HG02852 (cell line): ENCODE data around the gene DLEC1.

ENCODE experiments used
- ATAC-seq: cut with Tn5 transposase; IDR thresholded peaks from one replicate; pipeline ENCODE4 v1.9.1; 2021; ENCODE audit warnings: mild to moderate bottlenecking, moderate library complexity; ENCODE audit not compliant: unreplicated experiment

DLEC1 gene, protein sequence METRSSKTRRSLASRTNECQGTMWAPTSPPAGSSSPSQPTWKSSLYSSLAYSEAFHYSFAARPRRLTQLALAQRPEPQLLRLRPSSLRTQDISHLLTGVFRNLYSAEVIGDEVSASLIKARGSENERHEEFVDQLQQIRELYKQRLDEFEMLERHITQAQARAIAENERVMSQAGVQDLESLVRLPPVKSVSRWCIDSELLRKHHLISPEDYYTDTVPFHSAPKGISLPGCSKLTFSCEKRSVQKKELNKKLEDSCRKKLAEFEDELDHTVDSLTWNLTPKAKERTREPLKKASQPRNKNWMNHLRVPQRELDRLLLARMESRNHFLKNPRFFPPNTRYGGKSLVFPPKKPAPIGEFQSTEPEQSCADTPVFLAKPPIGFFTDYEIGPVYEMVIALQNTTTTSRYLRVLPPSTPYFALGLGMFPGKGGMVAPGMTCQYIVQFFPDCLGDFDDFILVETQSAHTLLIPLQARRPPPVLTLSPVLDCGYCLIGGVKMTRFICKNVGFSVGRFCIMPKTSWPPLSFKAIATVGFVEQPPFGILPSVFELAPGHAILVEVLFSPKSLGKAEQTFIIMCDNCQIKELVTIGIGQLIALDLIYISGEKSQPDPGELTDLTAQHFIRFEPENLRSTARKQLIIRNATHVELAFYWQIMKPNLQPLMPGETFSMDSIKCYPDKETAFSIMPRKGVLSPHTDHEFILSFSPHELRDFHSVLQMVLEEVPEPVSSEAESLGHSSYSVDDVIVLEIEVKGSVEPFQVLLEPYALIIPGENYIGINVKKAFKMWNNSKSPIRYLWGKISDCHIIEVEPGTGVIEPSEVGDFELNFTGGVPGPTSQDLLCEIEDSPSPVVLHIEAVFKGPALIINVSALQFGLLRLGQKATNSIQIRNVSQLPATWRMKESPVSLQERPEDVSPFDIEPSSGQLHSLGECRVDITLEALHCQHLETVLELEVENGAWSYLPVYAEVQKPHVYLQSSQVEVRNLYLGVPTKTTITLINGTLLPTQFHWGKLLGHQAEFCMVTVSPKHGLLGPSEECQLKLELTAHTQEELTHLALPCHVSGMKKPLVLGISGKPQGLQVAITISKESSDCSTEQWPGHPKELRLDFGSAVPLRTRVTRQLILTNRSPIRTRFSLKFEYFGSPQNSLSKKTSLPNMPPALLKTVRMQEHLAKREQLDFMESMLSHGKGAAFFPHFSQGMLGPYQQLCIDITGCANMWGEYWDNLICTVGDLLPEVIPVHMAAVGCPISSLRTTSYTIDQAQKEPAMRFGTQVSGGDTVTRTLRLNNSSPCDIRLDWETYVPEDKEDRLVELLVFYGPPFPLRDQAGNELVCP (N-terminal part only)

DNA sequence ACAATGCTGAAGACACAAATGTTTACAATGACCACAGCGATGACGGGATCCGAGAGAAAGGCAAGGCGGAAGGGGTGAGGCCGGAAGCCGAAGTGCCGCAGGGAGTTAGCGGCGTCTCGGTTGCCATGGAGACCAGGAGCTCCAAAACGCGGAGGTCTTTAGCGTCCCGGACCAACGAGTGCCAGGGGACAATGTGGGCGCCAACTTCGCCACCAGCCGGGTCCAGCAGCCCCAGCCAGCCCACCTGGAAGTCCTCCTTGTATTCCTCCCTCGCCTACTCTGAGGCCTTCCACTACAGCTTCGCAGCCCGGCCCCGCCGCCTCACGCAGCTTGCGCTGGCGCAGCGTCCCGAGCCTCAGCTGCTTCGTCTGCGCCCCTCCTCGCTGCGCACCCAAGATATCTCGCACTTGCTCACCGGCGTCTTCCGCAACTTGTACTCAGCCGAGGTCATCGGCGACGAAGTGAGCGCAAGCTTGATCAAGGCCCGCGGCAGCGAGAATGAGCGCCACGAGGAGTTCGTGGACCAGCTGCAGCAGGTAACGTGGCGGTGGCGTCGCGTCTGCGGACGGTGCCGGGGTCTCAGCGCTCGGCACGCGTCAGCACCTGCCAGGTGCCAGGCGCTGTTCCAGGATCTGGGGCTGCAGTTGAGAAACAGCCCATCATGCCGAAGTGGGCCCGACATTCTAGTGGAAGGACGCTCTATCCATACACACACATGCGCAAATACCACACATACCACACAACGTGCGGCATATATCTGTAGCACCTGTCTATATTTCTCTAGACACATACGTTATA is at the start of gene DLEC1:
Gene DLEC1, plus strand, starts transcription at position 108 of the 798 bp plus-strand sequence. Its CDS starts 18 bp downstream, at position 126.
- peak; percentile 86 for ATAC-seq

DNA sequence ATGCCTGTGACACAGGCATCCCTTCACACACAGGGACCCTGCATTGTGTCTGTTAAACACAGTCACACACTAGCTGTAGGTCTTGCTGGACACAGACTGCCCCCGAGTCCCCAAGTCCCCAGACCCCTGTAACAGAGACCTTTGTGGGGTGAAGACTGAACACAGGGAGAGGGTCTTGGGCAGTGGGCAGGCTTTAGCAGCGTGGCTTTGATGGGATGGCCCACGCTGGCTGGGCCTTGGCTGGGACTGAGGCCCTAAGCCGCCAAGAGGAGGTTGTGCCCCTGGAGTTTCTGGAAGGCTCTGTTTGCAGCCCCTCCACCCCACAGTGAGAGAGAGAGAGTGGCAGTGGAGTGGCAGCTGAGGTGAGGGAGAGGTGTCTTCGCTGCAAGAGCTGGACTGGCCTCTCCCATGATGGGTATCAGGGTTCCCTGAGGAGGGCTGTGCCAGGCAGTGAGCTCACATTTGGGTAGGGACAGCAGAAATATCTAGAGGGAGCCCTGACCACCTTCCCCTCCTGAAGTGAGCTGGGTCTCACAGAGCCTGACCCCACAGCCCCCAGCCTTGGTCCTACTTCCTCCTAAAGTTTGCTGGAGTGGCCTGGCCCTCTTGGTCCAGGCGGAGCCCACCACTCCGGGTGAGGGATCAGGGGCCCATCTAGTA is 49.1 kb upstream of the DLEC1 start:
- no peak for ATAC-seq

DNA sequence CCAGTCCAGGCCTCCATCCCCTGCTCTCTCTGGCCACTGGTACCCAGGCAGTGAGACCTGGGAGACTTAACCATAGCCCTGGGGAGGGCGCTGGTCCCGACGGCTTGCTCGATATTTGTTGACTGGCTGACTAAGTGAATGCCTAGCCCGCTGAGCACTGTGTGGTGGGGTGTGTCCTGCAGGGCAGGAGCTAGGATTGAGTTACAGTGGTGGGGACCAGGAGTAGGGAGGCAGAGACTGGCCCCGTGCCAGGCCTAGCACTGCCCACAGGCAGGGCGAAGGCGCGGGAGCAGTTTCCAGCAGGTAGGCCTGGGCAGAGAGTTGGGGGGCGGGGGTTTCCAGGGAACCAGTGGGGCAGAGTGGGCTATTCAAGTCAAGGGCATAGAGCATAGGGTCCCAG is 48.5 kb upstream of the DLEC1 start, which contains the start of gene VILL:
Gene VILL, plus strand, starts transcription at position 260 of the 400 bp plus-strand sequence. CDS start 2,887 bp downstream, outside the sequence.
- ATAC-seq = no peak

DNA sequence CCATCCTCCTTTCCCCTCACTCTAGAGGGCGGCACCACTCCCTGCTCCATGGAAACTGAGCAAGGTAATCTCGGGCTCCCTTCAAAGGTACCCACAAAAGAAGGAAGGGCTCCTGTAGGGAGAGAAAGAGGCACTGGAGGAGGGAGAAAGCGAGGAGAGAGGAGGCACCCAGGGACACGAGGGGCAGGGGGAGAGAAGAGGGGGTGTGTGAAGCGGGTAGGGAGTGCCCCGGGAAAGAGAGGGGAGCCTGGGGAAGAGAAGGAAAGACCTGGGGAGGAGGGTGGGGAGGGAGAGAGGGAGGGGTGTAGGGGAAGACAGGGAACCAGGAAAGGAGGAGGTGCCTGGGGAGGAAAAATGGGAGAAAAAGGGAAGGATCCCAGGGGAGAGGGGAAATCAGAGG is 47.9 kb upstream of the DLEC1 start:
- ATAC-seq = no peak

DNA sequence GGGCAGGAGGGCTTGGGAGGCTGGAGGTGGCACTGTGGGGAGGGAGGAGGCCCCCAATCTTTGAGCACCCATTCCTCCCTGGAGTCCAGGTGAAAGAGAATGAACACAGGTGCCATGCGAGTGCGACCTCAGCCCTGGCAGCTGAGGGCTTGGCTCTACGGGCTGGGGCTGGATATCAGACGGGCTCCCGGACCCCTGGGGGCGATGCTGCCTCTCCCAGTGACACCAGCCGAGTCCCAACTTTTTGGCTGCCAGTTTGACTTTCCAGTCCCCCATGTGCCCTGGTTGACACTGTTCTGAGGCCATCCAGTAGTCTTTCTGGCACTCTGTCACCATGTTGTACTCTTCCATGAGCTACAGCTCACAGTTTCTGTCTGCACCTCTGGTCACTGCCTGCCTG is 47.2 kb upstream of the DLEC1 start:
- no peak for ATAC-seq

DNA sequence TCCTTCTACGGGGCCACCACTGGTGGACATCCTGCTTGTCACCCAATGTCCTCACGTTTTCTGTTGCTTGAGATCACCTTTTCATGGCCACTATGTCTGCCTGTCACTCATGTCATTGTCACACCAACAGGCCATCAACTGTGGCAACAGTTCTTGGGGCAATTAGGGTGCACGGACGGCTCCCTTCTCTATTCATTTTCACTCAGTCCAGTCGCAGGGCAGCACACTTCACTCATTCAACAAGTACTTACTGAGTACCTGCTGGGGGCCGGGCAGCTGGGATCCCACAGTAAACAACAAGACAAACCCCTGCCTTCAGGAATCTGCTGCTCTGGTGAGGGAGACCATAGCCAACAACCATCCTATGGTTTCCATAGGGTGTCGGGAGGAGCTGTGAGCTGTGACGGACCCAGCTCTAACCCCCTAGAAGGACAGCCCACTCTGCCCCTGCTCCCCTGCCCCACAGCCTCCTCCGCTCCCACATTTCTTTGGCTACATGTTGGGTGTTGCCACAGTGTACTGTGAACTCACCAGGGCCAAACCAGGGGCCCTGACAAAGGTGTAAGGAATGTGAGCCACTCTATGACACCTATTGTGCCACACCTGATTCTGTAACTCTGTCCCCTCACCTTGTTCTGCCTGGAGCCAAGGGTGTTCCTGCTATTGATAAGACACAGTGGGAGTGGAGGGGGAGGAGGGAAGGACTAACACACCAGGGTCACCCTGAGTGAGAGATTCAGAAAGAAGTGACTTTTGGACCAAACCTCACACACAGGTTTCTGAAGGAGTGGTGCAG is 46.5 kb upstream of the DLEC1 start:
- no peak for ATAC-seq

DNA sequence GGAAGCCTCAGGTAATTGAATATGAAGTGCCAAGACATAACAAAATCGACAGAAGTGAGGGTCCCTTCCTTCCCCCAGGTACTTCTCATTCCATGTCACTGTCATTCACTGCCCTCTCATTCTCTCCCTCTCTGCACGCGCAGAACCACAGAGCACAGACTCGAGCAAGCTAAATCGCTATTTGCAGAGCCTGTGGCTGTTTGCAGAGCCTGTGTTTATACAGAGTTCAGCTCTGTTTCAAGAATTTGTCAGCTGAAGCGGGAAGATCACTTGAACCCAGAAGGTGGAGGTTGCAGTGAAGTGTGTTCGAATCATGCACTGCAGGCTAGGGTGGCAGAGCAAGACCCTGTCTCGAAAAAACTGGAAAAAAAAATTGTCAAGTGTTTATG is 45.9 kb upstream of the DLEC1 start:
- no peak for ATAC-seq

DNA sequence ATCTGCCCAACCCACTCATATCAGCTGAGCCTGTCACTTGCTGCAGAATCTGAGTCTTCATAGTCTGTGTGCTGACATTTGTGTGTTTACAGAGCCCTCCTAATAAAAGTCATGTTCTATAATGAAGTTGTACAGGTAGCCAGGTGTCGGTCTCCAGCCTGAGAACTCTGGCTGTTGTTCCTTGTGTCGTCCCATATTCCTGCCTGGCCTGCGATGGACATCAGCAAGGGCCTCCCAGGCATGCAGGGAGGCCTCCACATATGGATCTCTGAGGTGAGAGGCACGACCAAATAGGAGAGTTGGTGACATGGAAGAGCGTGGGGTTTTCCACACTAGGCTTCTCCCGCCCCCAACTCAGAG is 45.6 kb upstream of the DLEC1 start:
- no peak for ATAC-seq

DNA sequence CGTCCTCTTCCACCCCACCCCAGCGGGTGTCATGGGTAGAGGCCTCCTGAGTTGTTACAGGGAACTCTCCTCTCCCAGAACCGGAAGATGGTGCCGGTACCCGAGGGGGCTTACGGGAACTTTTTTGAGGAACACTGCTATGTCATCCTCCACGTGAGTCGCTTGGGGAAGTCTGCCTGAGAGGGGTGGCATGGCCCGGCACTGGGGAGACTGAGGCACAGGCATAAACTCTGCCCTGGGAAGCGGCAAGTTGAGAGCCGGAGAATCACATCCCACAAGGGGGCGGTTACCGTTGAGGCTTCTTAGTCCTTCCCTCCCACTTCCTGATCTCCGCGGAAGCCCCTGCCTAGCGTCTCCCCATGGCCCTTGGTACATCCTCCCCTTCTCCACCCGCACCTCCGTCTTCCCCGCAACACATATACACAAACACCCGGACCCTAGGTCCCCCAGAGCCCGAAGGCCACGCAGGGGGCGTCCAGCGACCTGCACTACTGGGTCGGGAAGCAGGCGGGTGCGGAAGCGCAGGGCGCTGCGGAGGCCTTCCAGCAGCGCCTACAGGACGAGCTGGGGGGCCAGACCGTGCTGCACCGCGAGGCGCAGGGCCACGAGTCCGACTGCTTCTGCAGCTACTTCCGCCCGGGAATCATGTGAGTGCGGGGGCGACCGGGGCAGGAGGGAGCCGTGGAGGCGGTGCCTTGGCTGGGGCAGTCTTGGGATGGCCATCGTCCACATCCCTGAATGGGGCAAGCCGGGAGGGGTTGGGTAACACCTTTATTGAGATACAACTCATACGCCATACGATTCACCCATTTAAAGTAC is 45.0 kb upstream of the DLEC1 start:
- ATAC-seq = peak; percentile 67

DNA sequence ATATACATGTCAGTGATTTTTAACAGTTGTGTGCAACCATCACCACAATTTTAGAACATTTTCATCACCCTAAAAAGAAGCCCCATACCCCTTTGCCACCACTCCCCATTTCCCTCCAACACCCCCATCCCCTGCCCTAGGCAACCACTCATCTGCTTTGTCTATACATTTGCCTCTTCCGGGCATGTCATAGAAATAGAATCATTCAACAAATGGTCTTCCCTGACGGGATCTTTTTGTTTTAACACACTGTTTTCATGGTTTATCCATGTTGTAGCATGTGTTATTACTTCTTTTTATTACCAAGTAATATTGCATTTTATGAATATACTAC is 44.4 kb upstream of the DLEC1 start:
- ATAC-seq = no peak

DNA sequence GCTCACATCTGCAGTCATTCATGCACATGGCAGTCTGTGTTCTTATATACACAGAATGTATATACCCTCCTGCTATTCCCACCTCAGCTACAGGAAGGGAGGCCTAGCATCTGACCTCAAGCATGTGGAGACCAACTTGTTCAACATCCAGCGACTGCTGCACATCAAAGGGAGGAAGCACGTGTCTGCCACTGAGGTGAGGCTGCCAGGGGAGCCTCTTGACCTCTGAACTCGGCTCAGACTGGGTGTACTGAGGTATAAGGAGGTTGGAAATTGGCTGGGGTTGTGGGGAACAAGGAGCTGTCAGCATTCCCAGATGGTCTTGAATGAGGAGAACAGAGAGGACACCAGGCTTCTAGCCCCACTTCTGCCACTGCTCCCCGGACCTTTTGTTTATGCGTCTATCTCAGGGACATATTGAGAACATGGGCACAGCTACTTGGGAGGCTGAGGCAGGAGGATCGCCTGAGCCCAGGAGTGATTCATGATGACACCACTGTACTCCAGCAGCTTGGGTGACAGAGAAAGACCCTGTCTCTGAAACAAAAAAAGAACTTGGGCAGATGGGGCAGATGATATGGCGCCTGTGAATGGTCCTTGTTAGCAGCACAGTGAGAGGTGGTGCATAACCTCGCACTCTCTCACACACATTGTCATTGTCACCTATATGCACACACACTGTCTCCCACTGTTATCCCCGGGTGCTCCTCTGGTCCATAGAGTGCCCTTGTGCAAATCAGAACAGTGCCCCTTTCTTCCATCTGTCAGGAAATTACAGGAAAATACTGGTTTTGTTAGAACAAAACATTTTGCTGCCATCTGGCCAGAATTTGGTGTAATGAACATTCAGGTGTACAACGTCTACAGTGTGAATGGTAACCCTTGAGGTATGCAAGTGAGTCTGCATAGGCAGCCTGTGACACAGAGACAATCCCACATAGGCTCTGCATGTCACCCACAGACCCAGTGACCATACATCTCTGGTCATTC is 43.1 kb upstream of the DLEC1 start:
- no peak for ATAC-seq

DNA sequence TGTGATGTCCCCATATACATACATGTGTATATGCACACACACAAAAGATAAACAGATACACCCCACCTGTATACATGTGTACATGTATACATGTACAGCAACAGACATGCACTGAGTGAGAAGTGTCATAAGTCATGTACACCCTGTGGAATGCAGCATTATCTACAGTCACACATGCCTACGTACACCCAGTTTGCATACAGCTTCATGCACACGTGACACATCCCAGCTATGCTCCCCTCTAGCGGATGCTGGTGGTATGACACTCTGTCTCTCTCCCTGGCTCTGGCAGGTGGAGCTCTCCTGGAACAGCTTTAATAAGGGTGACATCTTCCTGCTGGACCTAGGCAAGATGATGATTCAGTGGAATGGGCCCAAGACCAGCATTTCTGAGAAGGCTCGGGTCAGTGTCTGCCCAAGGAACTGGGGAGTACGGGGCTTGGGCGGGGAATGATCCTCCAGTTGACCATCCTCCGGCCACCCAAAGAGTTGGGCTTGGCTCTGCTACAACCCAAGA is 42.2 kb upstream of the DLEC1 start:
- peak; percentile 52 for ATAC-seq

DNA sequence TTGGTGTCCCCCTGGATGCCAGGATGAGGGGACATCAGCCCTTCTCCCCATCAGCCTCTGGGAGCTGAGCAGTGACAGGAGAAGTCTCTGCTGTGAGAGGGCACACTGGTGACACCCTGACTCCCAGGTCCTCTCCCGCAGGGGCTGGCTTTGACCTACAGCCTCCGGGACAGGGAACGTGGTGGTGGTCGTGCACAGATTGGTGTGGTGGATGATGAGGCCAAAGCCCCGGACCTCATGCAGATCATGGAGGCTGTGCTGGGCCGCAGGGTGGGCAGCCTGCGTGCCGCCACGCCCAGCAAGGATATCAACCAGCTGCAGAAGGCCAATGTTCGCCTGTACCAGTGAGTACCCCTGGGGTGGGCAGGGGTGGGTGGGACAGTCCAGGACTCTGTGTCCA is 41.7 kb upstream of the DLEC1 start:
- no peak for ATAC-seq

DNA sequence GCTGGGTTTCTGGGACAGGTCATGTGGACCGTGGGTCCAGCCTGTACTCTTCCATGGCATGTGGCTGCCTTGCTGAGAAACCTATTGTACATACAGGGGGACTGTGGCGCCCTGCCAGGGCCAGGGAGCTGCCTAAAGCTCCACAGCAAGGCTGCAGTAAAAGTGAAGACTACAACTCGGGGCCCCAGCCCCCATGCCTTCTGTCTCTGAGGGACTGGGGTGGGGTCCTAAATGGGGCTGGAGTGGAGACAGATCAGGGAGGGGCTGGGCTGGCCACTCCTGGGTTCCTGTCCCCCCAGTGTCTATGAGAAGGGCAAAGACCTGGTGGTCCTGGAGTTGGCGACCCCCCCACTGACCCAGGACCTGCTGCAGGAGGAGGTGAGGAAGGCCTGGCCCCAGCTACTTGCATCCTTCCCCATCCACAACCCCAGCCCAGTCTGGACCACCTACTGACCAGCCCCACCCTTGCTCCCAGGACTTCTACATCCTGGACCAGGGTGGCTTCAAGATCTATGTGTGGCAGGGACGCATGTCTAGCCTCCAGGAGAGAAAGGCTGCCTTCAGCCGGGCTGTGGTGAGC is 41.1 kb upstream of the DLEC1 start:
- ATAC-seq = no peak

DNA sequence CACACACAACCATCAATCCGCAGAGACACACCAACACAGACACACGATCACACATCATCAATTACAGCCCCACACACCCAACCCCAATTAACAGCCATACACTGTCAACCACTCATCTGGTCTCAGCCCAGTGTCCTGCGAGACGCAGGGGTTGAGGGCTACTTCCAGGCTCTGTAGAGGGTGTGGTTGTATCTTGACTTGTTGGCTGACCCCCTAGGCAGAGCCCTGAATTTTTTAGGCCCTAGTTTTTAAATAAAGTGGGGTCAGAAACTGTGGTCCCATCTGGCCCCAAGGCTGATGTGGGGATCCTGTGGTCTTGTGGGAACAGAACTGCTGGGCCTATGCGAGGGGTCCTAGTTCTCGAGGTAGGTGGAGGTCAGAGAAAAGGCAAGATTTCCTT is 39.2 kb upstream of the DLEC1 start:
- no peak for ATAC-seq

DNA sequence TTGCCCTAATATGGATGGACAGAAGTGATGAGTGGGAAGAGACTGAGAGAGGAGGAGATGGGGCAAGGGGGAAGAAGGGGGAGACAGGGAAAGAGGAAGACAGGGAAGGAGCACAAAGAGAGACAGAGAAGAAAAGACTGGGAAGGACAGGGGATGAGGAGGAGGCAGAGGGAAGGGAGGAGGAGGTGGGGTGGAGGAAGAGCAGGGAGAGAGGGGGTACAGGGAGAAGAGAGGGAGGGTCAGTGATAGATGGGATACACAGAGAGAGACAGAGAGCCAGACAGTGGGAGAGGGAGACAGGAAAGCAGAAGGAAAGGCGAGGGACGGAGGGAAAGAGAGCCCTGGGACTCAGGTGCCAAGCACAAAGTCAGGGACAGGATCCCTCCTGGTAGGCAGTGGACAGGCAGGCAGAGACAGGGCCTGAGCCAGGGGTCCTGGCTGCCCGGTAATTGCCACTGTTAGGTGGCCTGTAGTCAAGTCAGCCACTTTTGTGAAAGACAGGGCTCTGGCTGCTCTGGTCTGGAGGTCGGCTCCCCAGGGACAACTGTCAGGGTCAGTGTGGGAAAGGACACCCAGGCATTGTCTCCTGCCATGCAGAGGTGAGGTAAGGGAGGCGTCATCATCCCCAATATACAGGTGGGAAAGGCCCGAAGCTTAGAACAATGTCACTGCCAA is 38.6 kb upstream of the DLEC1 start:
- ATAC-seq = no peak
